SK-N-SH (cell line): ENCODE measurements around the gene CELSR3.

Experiments used
- EZH2phosphoT487 ChIP-seq: fragments of 200-600 bp; sonication (generic); IDR thresholded peaks from 2 replicates; pipeline ENCODE4 v1.6.1; 2017; ENCODE audit warnings: low read depth, mixed run types, mild to moderate bottlenecking, antibody characterized with exemption, moderate library complexity, borderline replicate concordance
- FOXM1 ChIP-seq: IDR thresholded peaks from 2 replicates; pipeline ENCODE4 v1.4.0; 2012; ENCODE audit warnings: low read depth, mild to moderate bottlenecking
- POLR2AphosphoS5 ChIP-seq: IDR thresholded peaks from 2 replicates; pipeline ENCODE4 v1.6.1; 2012; ENCODE audit warnings: low read depth, low read length
- RAD21 ChIP-seq: IDR thresholded peaks from 2 replicates; pipeline ENCODE4 v1.6.1; 2012; ENCODE audit warnings: mild to moderate bottlenecking, low read length
- RCOR1 ChIP-seq: fragments of 150-350 bp; IDR thresholded peaks from 2 replicates; pipeline ENCODE4 v1.6.1; 2017; ENCODE audit warnings: antibody characterized with exemption, low read length
- REST ChIP-seq: IDR thresholded peaks from 2 replicates; pipeline ENCODE4 v1.6.1; 2012; ENCODE audit warnings: mild to moderate bottlenecking, low read depth, low read length, moderate library complexity
- RFX5 ChIP-seq: IDR thresholded peaks from 2 replicates; pipeline ENCODE4 v1.6.1; 2012; ENCODE audit warnings: mild to moderate bottlenecking, improper control_type of control experiment, low read length
- SIN3A ChIP-seq: IDR thresholded peaks from 2 replicates; pipeline ENCODE4 v1.6.1; 2012; ENCODE audit warnings: low read depth, mild to moderate bottlenecking, low read length, moderate library complexity, borderline replicate concordance
- SMC3 ChIP-seq: IDR thresholded peaks from 2 replicates; pipeline ENCODE4 v1.6.1; 2012; ENCODE audit warnings: low read depth, low read length, improper control_type of control experiment
- TAF1 ChIP-seq: IDR thresholded peaks from 2 replicates; pipeline ENCODE4 v1.6.1; 2012; ENCODE audit warnings: low read depth, mild to moderate bottlenecking, low read length, moderate library complexity, borderline replicate concordance
- USF1 ChIP-seq: IDR thresholded peaks from 2 replicates; pipeline ENCODE4 v1.4.0; 2012; ENCODE audit warnings: low read depth, borderline replicate concordance
- TF ChIP-seq, protein P1 (sequence below): fragments of 200-600 bp; sonication (generic); IDR thresholded peaks from 2 replicates; pipeline ENCODE4 v1.6.1; 2017; ENCODE audit warnings: antibody characterized with exemption, mild to moderate bottlenecking, moderate library complexity
- TF ChIP-seq, protein P2 (sequence below): fragments of 150-350 bp; IDR thresholded peaks from 2 replicates; pipeline ENCODE4 v1.6.1; 2016; ENCODE audit warnings: mild to moderate bottlenecking, low read depth, low read length
- TF ChIP-seq, protein P3 (sequence below): IDR thresholded peaks from 2 replicates; pipeline ENCODE4 v1.4.0; 2012; ENCODE audit warnings: low read depth, borderline replicate concordance

- TF ChIP-seq, protein P1, sequence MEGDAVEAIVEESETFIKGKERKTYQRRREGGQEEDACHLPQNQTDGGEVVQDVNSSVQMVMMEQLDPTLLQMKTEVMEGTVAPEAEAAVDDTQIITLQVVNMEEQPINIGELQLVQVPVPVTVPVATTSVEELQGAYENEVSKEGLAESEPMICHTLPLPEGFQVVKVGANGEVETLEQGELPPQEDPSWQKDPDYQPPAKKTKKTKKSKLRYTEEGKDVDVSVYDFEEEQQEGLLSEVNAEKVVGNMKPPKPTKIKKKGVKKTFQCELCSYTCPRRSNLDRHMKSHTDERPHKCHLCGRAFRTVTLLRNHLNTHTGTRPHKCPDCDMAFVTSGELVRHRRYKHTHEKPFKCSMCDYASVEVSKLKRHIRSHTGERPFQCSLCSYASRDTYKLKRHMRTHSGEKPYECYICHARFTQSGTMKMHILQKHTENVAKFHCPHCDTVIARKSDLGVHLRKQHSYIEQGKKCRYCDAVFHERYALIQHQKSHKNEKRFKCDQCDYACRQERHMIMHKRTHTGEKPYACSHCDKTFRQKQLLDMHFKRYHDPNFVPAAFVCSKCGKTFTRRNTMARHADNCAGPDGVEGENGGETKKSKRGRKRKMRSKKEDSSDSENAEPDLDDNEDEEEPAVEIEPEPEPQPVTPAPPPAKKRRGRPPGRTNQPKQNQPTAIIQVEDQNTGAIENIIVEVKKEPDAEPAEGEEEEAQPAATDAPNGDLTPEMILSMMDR, result no peak
- TF ChIP-seq TAF1, result no peak
- no peak for TF ChIP-seq SMC3
- no peak for TF ChIP-seq FOXM1
- TF ChIP-seq, protein P2, sequence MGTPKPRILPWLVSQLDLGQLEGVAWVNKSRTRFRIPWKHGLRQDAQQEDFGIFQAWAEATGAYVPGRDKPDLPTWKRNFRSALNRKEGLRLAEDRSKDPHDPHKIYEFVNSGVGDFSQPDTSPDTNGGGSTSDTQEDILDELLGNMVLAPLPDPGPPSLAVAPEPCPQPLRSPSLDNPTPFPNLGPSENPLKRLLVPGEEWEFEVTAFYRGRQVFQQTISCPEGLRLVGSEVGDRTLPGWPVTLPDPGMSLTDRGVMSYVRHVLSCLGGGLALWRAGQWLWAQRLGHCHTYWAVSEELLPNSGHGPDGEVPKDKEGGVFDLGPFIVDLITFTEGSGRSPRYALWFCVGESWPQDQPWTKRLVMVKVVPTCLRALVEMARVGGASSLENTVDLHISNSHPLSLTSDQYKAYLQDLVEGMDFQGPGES, result no peak
- TF ChIP-seq RCOR1, result no peak
- TF ChIP-seq SIN3A, result no peak
- no peak for TF ChIP-seq POLR2AphosphoS5
- no peak for TF ChIP-seq RAD21
- no peak for TF ChIP-seq USF1
- TF ChIP-seq EZH2phosphoT487, result no peak
- no peak for TF ChIP-seq RFX5
- TF ChIP-seq REST, result no peak
- TF ChIP-seq, protein P3, sequence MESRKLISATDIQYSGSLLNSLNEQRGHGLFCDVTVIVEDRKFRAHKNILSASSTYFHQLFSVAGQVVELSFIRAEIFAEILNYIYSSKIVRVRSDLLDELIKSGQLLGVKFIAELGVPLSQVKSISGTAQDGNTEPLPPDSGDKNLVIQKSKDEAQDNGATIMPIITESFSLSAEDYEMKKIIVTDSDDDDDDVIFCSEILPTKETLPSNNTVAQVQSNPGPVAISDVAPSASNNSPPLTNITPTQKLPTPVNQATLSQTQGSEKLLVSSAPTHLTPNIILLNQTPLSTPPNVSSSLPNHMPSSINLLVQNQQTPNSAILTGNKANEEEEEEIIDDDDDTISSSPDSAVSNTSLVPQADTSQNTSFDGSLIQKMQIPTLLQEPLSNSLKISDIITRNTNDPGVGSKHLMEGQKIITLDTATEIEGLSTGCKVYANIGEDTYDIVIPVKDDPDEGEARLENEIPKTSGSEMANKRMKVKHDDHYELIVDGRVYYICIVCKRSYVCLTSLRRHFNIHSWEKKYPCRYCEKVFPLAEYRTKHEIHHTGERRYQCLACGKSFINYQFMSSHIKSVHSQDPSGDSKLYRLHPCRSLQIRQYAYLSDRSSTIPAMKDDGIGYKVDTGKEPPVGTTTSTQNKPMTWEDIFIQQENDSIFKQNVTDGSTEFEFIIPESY, result no peak
Observed at GRCh38 chr3:48648188-48648850, 14.4 kb downstream of the CELSR3 start.
